ENCODE measurements around the gene TBC1D21. TPM values are rescaled to one million over a fixed set of nuclear protein-coding genes. Genes with fewer than 3 reads are reported as not detected.

The TBC1D21 gene
- total RNA-seq, 1 donor from 2014 or later = not detected

DNA sequence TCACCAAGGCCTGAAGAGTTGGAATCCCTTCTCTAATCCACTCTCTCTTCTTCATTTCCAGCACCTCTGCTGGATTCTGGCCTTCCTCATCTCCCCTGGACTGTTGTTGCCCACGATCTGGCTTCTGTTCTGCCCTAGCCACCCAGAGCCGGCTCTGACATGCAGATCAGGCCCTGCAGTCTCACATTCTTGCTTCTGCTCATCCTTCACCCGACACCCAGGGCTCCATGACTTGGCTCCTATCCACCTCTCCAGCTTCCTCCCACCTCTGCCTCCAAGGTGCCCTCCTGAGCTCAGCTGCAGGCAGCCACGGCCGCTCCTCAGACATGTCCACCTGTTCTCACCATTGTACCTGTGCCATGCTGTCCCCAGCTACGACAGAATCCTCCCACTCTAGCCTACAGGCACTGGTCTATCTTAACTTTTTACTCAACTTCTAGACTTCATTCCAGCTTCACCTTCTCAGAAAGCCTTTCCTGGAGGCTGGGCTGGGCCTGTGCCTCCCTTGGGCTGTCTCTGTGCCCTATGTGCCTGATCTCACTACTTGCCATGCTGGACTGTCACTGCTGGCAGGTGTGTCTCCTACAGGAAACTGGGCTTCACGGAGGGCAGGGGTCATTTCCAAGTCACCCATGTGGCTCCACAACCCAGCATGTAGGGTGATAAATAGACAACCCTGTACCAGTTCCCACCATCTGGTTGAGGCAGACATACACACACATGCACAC, 16.0 kb upstream of the TBC1D21 start:
- no peak for DNase-seq (ENCODE audit: extremely low read depth, low read depth, low spot score)

DNA sequence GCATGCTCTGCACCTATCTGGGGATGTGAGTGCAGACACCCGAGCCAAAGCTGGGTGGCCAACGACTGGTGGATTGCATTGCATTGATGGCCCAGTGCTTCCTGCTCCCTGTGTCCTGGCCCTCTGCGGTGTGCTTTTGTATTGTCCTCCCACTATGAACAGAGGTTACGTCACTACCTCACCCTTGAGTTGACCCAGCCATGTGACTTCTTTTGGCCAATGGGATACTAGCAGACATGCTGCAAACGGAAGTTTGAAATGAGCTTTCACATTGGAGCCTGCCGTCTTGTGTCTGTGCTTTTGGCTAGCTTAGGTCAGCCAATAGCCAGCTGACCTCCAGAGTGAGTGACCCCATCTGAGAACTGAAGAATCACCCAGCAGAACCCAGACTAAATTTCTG, 15.3 kb upstream of the TBC1D21 start:
- DNase-seq (ENCODE audit: extremely low read depth, low read depth, low spot score) = no peak

DNA sequence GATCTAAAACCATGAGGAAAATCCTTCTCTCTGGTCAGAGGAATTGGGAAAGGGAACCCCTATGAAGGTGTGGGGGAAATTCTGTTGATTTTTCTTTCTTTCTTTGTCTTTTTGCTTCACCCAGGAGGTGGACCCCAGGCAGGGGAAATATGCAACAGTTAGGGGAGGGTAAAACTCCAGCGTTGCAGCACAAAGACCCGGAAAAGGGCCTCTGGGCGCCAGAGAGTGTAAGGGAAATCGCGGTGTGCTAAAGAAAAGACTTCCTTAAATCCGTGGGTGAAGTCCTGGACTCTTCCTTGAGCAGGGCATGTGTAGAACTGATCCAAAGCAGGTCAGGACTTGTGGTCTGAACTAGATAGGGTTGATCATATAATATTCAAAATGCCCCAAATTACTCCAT, 11.1 kb upstream of the TBC1D21 start:
- DNase-seq (ENCODE audit: extremely low read depth, low read depth, low spot score) = no peak

DNA sequence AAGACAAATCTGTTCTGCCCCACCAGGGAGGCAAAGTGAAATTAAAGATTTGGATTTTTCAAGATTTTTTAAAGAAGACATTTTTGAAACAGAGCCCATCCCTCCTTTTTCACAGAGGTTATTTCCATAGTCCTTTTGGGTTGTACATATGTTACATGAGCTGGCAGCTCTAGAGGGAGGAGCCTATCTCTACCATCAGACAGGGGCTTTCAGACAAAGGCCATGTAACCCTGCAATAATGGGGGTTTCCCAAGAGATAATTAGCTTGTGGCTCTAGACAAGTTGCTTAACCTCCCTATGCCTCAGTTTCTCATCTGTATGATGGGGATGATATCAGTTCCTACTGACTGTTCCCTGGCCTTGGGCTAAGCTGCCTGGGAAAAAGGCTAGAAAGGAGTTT, 8.0 kb upstream of the TBC1D21 start:
- no peak for DNase-seq (ENCODE audit: extremely low read depth, low read depth, low spot score)

DNA sequence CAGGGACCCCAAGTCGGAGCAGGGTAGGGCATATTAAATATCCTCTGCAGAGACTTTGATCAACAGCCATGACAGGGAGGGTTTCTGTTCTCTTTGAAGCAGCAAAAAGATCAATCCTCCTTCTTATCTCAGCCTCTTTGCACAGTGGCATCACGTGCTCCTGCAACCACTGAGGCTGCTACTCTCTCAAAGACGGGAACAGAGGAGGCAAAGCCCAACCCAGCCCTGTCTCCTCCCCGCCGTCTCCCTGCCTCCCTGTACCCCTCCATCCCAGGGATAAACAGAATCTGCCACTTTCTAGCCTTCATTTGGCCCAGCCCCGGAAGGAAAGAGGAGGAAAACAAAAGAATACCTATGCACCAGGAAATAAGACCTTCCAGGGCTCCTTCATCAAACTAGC, 7.5 kb upstream of the TBC1D21 start:
- DNase-seq (ENCODE audit: extremely low read depth, low read depth, low spot score) = no peak

DNA sequence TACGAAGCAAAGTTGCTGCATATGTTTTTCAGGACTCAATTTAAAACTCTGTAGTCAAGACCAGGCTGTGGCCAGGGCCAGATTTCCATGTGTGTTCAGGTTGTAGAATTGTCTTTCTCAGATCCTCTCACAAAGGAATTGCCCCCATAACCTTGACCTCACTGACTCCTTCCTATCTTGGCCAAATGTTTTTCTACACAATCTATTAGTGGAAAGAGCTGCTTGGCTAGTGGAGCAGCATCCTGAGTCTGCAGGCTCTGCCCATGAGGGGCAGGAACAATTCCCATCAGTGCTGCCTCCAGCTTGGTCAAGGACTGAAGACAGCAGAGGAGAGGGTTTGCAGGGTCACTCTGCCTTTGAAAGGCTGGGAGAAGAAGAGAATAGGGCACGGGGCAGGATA, 6.9 kb upstream of the TBC1D21 start:
- DNase-seq (ENCODE audit: extremely low read depth, low read depth, low spot score) = no peak

DNA sequence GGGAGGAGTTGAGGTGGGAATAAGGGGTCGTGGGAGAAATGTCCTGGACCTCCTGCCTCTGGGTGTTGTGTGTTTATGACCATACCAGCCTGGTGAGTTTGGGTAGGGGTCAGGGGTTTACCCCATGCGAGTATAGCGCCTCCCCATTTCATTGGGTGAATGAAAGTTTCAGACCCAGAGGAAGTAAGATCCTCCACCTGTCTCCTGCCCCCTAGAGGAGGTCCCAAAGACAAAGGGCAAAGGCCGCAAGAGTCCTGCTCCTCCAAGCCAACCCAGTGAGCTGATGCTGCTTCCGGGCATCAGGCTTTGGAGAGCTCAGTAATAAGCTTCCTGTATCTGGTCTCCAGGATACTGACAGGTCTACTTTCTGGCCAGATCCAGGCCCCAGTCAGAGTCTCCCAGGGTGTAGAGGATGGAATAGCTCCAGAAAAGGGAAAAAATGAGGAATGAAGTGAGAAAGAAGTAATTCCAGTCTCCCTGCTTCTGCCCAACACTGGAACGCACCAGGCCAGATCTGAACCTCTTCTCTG, 6.4 kb upstream of the TBC1D21 start:
- DNase-seq (ENCODE audit: extremely low read depth, low read depth, low spot score) = no peak

DNA sequence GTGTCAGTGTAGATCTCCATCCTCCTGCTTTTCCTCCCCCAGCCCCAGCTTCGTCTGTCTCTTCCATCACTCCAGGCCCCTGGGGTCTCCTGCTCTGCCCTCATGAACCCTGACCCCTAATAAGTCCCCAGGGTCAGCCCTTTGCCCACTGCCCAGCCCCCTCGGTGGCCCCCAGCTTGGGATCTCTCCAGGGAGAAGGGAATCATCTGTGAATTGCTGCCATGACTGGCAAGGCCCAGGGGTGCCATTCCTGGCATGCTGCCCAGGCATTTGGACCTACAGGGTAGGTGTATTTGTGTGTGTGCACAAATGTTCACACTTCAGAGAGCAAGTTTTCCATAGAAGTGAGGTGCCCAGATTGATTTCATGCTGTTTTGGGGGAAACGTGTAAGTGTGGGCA, 5.9 kb upstream of the TBC1D21 start:
- no peak for DNase-seq (ENCODE audit: extremely low read depth, low read depth, low spot score)

DNA sequence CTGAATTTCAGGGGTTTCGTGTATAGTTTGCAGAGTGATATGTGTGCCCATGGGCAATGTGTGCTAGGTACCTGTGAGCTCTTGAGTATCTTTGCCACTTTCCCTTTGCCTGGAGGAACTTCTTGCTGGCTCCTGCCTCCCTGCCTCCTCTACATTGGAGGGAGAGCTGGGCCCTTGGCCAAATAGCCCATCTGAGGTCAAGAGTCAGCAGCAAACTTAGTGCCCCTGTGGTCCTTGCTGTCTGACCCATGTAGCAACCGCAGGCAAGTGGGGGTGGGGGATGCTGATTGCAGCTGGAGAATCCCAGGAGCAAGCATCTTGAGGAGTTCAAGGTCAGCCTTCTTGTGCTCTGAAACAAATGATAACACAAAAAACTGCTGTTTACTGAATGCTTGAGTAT, 5.4 kb upstream of the TBC1D21 start:
- DNase-seq (ENCODE audit: extremely low read depth, low read depth, low spot score) = no peak

DNA sequence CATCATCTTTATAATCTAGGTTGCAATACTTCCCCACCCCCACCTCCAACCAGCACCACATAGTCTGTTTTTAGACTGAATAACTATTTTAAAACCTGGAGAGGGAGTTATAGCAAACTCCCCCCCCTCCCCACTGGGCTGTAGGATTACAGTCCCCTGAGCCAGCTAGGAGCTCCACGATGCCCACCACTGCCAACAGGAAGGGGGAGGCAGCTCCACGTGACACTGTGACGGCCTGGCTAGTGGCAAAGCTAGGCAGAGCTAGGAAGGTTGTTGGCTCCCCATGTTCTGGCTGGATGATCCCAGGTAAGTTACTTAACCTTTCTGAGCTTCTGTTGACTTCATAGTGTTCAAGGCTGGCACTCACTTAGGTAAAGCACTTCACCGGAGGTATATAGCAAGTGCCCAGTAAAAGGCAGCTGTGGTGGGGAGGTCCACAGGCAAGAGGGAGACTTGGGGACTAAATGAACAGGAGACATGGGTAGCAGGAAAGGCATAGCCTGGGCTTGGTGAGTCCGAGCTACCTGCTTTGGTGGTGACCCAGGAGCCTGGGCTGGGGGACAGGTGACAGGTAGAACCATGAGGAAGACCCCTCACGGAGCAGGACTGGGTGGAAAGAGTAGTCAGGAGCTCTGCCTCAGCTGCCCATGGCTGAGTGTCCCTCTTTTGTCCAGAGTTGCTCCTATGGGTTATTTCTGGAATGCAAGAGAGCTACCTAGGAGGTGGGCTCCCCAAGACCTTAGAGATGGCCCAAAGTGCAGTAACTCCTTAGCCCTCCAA, 4.0 kb upstream of the TBC1D21 start:
- DNase-seq (ENCODE audit: extremely low read depth, low read depth, low spot score) = no peak

DNA sequence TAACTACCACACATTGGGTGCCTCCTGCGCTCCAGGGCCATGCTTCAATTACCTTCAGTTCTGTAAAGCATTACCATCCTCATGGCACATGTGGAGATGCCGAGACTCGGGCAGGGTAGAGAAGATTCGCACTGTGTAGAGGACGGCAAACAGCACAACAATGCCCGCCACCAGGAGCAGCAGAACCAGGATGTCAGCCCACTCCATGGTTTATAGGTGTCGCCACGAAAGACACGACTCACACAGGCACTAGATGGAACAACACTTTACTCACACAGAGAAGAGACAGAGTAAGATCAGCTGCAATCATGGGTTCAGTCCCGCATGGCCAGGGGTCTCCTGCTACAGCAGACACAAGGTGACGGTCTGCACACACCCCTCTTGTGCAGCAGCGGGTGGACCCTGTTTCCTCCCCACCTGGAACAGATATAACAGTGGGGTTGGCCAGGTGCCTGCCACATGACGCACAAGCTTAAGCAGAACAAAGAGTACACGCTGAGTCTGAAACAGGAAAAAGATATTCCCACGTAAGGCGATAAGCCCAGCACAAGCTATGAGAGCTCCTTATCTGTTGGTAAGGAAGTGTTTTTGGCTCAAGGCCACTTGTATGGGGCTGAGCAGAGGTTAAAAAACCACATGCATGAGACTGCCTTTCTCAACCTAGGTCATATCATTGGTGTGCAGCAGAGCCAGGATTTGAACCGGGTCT, 2.5 kb upstream of the TBC1D21 start:
- peak; percentile 64 for DNase-seq (ENCODE audit: extremely low read depth, low read depth, low spot score)

DNA sequence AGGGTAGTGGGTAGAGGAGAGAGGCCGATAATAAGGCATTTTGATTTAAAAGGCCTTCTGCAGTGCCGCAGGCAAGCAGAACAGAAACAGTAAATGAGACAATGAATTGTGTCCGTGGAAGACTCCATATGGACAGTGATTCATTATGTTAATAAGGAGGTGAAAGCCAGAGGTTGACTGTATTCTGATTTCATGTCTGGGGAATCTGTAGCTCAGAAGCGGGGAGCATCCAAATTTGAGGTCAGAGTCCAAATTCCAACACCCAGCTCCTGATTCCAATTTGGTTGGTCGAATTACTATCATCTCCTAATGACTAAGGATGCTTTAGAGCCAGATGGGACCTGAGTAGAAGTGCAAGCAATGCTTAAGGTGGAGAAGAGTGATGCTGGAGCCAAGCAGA, 1.0 kb upstream of the TBC1D21 start:
- DNase-seq (ENCODE audit: extremely low read depth, low read depth, low spot score) = no peak

DNA sequence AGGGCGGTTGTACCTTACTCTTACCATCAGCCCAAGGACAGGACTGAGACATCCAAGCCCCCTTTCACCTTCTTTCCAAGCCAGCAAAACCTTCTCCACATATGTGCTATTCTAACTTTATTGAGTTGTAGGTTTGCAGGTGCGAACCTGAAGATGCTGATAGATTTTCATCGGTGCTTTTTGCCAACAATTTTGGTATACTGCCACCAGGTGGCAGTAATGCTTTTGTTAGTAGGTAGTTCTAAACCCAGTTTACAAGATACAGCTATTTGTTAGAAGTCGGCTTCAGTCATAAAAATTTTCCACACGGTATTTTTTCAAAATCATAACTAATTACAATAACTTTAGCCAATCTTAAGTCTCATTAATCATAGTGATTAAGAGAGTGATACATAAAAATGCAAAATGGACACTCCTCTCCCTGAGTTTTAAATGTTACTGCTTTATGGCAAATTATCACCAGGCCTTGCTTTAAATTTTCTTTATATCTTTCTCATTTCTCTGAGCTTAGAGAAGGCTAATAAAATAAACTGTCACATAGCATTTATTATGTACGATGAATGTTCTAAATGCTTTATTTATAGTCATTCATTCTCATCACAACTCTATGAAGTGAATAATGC, 636 bp downstream of the TBC1D21 start:
- peak; percentile 52 for DNase-seq (ENCODE audit: extremely low read depth, low read depth, low spot score)

DNA sequence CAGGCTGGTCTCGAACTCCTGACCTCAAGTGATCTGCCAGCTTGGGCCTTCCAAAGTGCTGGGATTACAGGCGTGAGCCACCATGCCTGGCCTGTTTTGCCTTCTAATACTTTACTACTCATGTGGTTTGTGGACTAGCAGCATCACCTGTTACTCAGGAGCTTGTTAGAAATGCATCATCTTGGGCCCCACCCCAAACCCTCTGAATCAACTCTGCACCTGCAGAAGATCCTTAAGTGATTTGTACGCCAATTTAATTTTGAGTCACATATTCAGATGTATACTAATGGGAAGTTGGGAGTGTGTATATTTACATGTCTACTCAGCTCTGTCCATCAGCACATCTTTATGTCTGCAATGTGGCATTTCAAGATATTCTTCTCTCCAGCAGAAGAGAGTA, 6.1 kb downstream of the TBC1D21 start:
- no peak for DNase-seq (ENCODE audit: extremely low read depth, low read depth, low spot score)

DNA sequence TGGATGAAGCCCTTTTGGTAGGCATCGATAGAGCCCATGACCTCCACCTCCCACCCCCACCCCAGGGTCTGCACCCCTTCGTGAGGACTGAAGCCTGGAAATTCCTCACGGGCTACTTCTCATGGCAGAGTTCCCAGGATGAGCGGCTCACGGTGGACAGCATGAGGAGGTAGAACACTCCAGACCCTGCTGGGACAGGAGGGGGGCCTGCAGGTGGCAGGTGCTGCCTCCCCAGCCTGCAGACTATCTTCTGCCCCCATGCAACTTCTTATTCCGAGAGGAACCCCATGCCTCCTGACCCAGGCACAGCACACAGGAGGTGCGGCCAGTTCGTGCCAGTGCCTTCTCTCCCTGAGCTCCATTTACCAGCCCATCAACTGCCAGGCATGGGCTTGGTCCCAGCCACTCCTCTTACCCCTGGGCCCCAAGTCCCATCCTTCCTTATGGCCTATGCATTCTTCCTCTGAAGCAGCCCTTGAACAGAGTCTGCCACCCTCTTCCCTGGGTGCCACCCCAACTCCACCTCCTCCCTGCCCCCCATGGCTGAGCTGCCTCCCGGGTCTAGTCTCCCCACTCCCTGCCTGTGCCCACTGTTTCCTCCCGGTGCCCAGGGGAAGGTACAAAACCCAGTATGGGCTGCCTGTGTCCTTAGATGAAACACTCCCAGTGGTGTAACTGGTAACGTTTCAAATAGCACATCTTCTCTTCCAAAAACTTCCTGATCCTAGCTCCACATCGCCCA, 8.4 kb downstream of the TBC1D21 start:
- no peak for DNase-seq (ENCODE audit: extremely low read depth, low read depth, low spot score)

DNA sequence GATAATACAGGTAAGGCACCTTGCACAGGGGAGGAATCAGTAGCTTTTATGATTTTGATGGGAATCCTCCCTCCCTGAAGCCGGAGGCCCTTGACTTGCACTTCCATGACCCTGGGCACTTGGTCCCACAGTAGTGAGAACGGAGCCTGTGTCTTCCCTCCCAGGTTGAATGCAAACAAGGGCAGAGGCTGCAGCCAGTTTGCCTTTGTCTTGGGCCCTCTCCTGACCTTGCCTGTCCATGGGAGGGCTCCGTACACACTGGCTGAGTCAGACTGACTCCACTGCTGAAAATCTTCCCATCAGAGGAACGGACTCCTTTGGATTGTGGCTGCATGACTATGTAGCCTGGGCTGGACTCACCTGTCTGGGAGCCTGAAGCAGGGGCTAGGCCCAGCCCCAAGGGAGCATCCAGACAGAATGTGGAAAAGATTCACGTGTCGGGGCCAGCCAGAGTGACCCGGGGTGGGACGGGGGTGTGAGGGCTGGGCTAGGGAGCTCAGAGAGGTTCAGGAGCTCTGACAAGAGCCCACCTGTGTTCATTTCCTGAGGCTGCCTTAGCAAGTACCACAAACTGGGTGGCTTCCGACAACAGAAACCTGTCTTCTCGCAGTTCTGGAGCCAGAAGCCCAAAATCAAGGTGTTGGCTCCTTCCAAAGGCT, 9.5 kb downstream of the TBC1D21 start:
- DNase-seq (ENCODE audit: extremely low read depth, low read depth, low spot score) = no peak

DNA sequence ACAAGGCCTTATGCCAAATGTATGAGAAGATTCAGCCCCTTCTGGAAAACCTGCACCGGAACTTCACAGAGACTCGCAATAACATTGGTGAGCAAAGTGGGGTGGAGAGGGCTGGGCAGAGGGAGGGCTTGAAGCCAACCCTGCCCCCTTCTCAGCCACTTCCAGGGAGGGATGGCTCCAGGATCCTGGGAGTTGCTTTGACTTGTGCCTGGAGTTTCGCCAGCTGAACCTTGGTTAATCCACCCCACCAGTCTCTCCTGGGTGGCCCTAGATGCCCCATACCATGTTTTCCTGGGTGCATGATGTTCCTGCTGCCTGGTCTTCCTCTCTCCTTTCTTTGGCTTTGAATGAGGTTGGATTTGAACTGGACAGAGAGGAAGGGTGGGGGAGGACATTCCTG, 10.8 kb downstream of the TBC1D21 start:
- no peak for DNase-seq (ENCODE audit: extremely low read depth, low read depth, low spot score)

DNA sequence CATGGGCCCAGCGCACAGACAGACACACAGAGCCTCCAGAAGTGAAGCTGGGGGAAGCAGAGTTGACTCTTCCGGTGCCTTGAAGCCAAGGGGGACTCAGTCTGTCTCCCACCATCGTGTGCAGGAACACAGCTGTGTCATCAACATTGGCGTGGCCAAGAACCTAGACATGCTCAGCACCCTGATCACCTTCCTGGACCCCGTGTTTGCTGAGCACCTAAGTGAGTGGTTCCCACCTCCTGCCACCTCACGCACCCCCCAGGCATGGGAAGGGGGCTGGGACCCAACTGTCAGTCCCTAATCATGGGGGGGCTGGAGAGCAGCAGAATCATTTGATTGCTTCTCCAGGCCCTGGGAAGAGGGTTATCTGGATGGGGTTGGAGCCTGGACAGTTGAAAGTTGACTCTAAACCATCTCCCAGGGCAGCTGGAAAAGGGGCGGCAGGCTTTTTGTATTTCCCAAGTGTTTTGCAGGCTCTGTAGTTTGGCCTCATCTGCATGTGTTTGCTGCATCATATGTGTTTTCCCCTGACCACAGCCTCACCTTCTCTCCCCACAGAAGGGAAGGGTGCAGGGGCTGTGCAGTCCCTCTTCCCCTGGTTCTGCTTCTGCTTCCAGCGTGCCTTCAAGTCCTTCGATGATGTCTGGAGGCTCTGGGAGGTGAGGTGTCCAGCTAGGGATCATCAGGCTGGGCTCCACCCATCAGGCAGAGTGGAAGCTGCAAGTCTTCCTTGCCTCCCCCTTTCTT, 12.8 kb downstream of the TBC1D21 start:
- DNase-seq (ENCODE audit: extremely low read depth, low read depth, low spot score) = no peak

DNA sequence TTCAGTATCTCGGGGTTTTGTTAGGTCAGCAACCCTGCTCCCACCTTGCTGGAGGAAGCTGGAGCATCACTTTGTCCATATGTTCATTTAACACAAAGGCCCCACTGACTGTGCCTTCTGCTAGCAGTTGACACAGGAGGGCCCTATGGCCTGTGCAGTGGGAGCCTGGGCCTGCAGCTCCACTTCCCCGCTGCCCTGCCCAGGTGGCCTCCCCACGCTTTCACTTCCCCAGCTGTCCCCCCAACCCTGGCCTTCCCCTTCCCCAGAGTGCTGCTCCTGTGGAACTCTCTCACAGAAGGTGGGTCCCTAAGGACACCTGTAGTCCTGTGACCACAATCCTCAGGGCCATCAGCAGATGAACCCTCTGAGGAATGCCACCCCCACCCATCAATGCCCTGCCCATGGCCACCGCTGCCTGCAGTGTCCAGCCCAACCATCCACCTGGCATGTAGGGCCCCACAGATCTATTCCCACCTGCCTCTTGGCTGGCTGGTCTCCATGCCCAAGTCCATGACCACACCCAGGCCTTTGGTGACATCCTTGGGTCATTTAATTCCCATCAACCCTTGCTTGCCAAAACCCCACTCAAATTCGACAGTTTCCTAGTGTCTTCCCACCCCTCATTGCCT, 13.5 kb downstream of the TBC1D21 start:
- no peak for DNase-seq (ENCODE audit: extremely low read depth, low read depth, low spot score)

All from glomerular endothelial cell (primary cell).